KOPT-K1 (cell line): Measurements from ENCODE around the gene NXPH3.
"Not testable (repeated sequence)": the region's sequence is repeated elsewhere in the genome, so short reads cannot be mapped to it uniquely, and the experiment has no call there.

Source experiments
- H3K27ac ChIP-seq: fragments of 200-600 bp; sonication (generic); 2 replicates; pipeline ENCODE4 v1.5.1; 2016; ENCODE audit warnings: antibody characterized with exemption, mild to moderate bottlenecking, low read depth, low read length; ENCODE audit not compliant: poor library complexity, severe bottlenecking
- H3K36me3 ChIP-seq: fragments of 200-600 bp; sonication (generic); 2 replicates; pipeline ENCODE4 v1.5.1; 2017; ENCODE audit warnings: antibody characterized with exemption, mild to moderate bottlenecking, low read length, moderate library complexity; ENCODE audit not compliant: insufficient read depth
- H3K9me3 ChIP-seq: fragments of 200-600 bp; sonication (generic); 2 replicates; pipeline ENCODE4 v1.5.1; 2017; ENCODE audit warnings: antibody characterized with exemption, low read length, mild to moderate bottlenecking; ENCODE audit not compliant: insufficient read depth, poor library complexity, severe bottlenecking

The NXPH3 gene

DNA sequence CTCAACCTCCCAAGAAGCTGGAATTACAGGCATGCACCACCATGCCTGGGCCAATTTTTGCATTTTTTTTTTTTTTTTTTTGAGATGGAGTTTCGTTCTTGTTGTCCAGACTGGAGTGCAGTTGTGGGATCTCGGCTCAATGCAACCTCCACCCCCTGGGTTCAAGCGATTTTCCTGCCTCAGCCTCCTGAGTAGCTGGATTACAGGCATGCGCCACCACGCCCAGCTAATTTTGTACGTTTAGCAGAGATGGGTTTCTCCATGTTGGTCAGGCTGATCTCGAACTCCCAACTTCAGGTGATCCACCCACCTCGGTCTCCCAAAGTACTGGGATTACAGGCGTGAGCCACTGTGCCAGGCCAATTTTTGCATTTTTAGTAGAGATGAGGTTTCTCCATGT, 24.9 kb upstream of the NXPH3 start:
- not testable (repeated sequence) for H3K27ac ChIP-seq, H3K9me3 ChIP-seq

GRCh38 chr17:49551221-49552069, 24.2 kb upstream of the NXPH3 start:
- H3K27ac ChIP-seq = no peak overlapping the region
- no peaks in the 10 kb centered on the region for H3K36me3 ChIP-seq
- H3K9me3 ChIP-seq = no peaks in the 10 kb centered on the region

More for the DNA sequence above, 24.9 kb upstream of the NXPH3 start:
- H3K36me3 ChIP-seq = not testable (repeated sequence)

GRCh38 chr17:49552070-49552751, 23.5 kb upstream of the NXPH3 start:
- no peaks in the 10 kb centered on the region for H3K36me3 ChIP-seq
- H3K9me3 ChIP-seq = no peaks in the 10 kb centered on the region
- H3K27ac ChIP-seq = no peak overlapping the region

DNA sequence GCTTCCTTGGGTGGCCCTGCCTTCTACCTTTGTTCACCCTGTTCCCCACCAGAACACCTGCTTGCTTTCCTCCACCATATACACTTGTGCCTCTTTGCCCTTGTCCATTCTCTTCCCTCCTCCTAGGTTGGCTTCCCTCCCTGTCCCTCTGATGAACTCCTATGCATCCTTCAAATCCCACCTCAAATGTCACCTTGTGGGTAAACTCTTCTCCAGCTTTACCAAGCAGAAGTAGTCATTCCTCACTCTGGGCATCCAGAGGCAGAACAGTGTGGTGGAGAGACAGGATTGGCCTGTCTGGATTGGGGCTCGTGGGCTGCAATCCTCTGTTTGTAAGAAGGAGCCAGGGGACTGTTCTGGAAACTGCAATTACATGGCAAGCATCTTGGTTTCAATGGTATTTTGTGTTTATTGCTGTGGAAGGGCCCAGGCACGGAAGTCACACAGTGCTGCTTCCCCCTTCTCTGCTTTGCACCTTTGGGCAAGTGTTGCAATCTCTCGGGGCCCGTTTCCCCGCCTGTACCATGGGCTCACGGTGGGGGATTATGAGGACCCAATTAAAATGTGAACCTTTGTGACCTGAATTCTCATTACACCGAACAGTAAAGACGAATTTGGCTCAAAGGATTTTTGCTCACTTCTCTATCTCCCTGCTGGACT, 21.9 kb upstream of the NXPH3 start:
- H3K9me3 ChIP-seq = no peaks in the 10 kb centered on the region
- no peak overlapping the region for H3K27ac ChIP-seq
- no peaks in the 10 kb centered on the region for H3K36me3 ChIP-seq

GRCh38 chr17:49554694-49555494, 20.8 kb upstream of the NXPH3 start:
- Histone ChIP-seq H3K36me3 (no peaks in the 10 kb centered on the region), H3K9me3 (no peaks in the 10 kb centered on the region), H3K27ac (no peak overlapping the region)

GRCh38 chr17:49555495-49556222, 20.0 kb upstream of the NXPH3 start:
- Histone ChIP-seq H3K9me3 (no peaks in the 10 kb centered on the region), H3K27ac (no peak overlapping the region)

GRCh38 chr17:49556223-49556943, 19.3 kb upstream of the NXPH3 start:
- Histone ChIP-seq H3K36me3 (no peaks in the 10 kb centered on the region), H3K9me3 (no peaks in the 10 kb centered on the region), H3K27ac (no peak overlapping the region)

More at GRCh38 chr17:49555495-49556222, 20.0 kb upstream of the NXPH3 start:
- no peaks in the 10 kb centered on the region for H3K36me3 ChIP-seq

DNA sequence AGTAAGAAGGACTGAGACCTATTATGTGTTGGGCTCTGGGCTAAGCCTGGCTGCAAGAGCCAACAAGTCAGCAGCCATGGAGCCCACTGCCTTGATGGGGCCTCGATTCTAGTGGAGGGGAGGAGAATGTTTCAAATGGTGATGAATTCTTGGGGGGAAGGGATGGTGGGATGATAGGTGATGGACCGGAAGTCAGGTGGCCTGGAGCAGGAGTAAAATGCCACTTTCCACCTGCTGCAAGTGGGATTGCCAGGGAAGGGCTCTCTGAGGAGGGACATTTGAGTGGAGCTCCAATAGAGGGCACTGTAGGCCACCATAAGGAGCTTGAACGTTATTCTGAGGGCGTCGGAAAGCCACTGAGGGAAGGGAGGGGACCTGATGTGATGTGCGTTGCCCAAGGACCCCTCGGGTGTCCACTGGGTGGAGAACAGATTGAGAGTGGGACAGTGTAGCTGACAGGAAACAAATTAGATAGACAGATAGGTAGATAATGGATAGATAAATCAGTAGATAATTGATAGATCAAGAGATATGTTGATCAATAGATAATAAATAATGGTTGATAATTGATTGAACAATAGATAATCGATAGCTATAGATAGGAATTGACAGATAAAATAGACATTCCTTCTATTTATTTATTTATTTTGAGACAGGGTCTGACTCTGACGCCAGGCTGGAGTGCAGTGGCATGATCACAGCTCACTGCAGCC, 18.2 kb upstream of the NXPH3 start:
- Histone ChIP-seq H3K36me3 (no peaks in the 10 kb centered on the region), H3K9me3 (no peaks in the 10 kb centered on the region), H3K27ac (no peak overlapping the region)

- Histone ChIP-seq H3K36me3 (no peaks in the 10 kb centered on the region), H3K27ac (no peak overlapping the region), H3K9me3 (no peaks in the 10 kb centered on the region)
Measured at GRCh38 chr17:49564638-49565037, 11.0 kb upstream of the NXPH3 start.

- Histone ChIP-seq H3K27ac (no peak overlapping the region), H3K9me3 (no peaks in the 10 kb centered on the region), H3K36me3 (no peaks in the 10 kb centered on the region)
Measured at GRCh38 chr17:49565948-49566491, 9.7 kb upstream of the NXPH3 start.

DNA sequence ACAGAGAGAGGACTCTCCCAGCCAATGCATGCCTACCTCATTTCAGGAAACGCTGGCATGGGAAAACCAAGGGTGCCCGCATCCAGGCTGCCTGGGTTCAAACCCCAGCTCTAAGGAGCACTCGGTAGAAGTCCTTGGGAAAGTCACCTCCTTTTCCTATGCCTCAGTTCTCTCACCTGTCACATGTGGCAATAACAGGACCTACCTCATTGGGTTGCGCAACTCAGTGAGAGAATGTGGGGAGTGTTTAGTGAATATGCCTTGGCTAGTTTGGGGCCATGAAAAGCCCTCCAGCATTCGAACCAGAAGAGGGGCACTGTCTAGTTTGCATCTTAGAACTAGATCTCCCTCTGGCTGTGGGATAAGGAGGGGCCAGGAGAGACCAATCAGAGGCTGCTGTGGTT, 9.0 kb upstream of the NXPH3 start:
- Histone ChIP-seq H3K27ac (no peak overlapping the region), H3K9me3 (no peaks in the 10 kb centered on the region), H3K36me3 (no peaks in the 10 kb centered on the region)

- Histone ChIP-seq H3K9me3 (no peaks in the 10 kb centered on the region), H3K36me3 (no peaks in the 10 kb centered on the region), H3K27ac (no peak overlapping the region)
Measured at GRCh38 chr17:49567104-49567521, 8.6 kb upstream of the NXPH3 start.
